NCI-H748 treated with DMSO at 0.1 percent for 48 hours (cell line): ENCODE measurements around the gene XG.
"Not testable (repeated sequence)": the region's sequence is repeated elsewhere in the genome, so short reads cannot be mapped to it uniquely, and the experiment has no call there.

Experiments
- DNase-seq: peaks from one replicate; lab custom pipeline; 2025; lab: John Stamatoyannopoulos, UW

The XG gene

GRCh38 chrX:2751874-2752300, at the start of gene XG:
Gene XG, plus strand, starts transcription at chrX:2752040. Its CDS starts 235 bp downstream, at chrX:2752275.
- not testable (repeated sequence) for DNase-seq

GRCh38 chrX:2703991-2704369, 47.9 kb upstream of the XG start:
- no peak for DNase-seq

GRCh38 chrX:2705046-2705832, 46.6 kb upstream of the XG start:
- no peak for DNase-seq

- DNase-seq: no peak
Measured at GRCh38 chrX:2707334-2707760, 44.5 kb upstream of the XG start.

- no peak for DNase-seq
Measured at GRCh38 chrX:2708021-2708420, 43.8 kb upstream of the XG start.

GRCh38 chrX:2708592-2709188, 43.1 kb upstream of the XG start:
- DNase-seq: no peak

GRCh38 chrX:2709556-2709955, 42.3 kb upstream of the XG start:
- DNase-seq: no peak

- no peak for DNase-seq
Measured at GRCh38 chrX:2710041-2710840, 41.6 kb upstream of the XG start.

- no peak for DNase-seq
Measured at GRCh38 chrX:2711441-2711840, 40.4 kb upstream of the XG start.

- DNase-seq: no peak
Measured at GRCh38 chrX:2712428-2712827, 39.4 kb upstream of the XG start.

GRCh38 chrX:2712890-2713840, 38.7 kb upstream of the XG start:
- DNase-seq: no peak

- no peak for DNase-seq
Measured at GRCh38 chrX:2714551-2714950, 37.3 kb upstream of the XG start.

- no peak for DNase-seq
Measured at GRCh38 chrX:2715066-2715600, 36.7 kb upstream of the XG start.

GRCh38 chrX:2717312-2717711, 34.5 kb upstream of the XG start:
- no peak for DNase-seq

- no peak for DNase-seq
Measured at GRCh38 chrX:2718821-2719220, 33.0 kb upstream of the XG start.

GRCh38 chrX:2719774-2720447, 31.9 kb upstream of the XG start:
- DNase-seq: no peak

GRCh38 chrX:2723286-2723879, 28.5 kb upstream of the XG start:
- no peak for DNase-seq

- DNase-seq: not testable (repeated sequence)
Measured at GRCh38 chrX:2727264-2727663, 24.6 kb upstream of the XG start.

GRCh38 chrX:2732076-2732475, 19.8 kb upstream of the XG start:
- DNase-seq: no peak

GRCh38 chrX:2732649-2733048, 19.2 kb upstream of the XG start:
- no peak for DNase-seq
